Endothelial cell of umbilical vein (primary cell): ENCODE results near the gene TMC2. TPM values are rescaled to one million over a fixed set of nuclear protein-coding genes. Genes with fewer than 3 reads are reported as not detected.

Experiments used
- BruUV-seq: library from RNA; stranded (reverse); fragments of 400-500 nt; replicated peaks from 2 replicates; lab custom pipeline; 2021; lab: Mats Ljungman, UMichigan
- CTCF ChIA-PET: fragments of 300-600, 350-600 bp; sonication (Branson Sonifier 250); formaldehyde crosslinking; loops from one replicate; lab custom pipeline; 2021; ENCODE audit warnings: antibody characterized with exemption, inconsistent platforms; lab: Charles Lee
- POLR2A ChIA-PET: fragments of 300-600, 350-600 bp; sonication (Branson Sonifier 250); formaldehyde crosslinking; loops from one replicate; lab custom pipeline; 2021; ENCODE audit warnings: antibody characterized with exemption, inconsistent platforms; lab: Charles Lee
- DNase-seq: peaks from one replicate; pipeline ENCODE4 v3.0.0-alpha.2; 2011; ENCODE audit warnings: low read depth, low spot score
- FAIRE-seq: peaks from 2 replicates; lab custom pipeline; 2011; peaks lifted over from hg19 to GRCh38; lab: Jason Lieb, UNC
- H2AFZ ChIP-seq: 2 replicates; pipeline ENCODE4 v1.6.0; 2012; ENCODE audit warnings: low read depth, low read length, control low read depth, inconsistent platforms
- H3K27ac ChIP-seq: 2 replicates; pipeline ENCODE4 v1.5.1; 2011; ENCODE audit warnings: low read depth, mild to moderate bottlenecking, control low read depth, low read length, moderate library complexity; ENCODE audit not compliant: insufficient read depth
- H3K27me3 ChIP-seq, 2 experiments: 2 replicates each; pipeline versions ENCODE4 v1.6.0 to v1.6.1; 2011; ENCODE audit warnings: low read length in 2 of 2, mixed read lengths in 1 of 2; ENCODE audit not compliant: control insufficient read depth in 2 of 2, insufficient read depth in 2 of 2
- H3K36me3 ChIP-seq, 2 experiments: 2 replicates in 1 of 2; 3 replicates in 1 of 2; pipeline ENCODE4 v1.5.1; 2011; ENCODE audit warnings: low read length in 2 of 2, mild to moderate bottlenecking in 1 of 2, moderate library complexity in 1 of 2; ENCODE audit not compliant: control insufficient read depth in 2 of 2, insufficient read depth in 2 of 2; ENCODE audit errors: extremely low read depth in 1 of 2
- H3K4me1 ChIP-seq: 3 replicates; pipeline ENCODE4 v1.5.1; 2011; ENCODE audit warnings: mild to moderate bottlenecking, low read length; ENCODE audit not compliant: control insufficient read depth, insufficient read depth; ENCODE audit errors: extremely low read depth
- H3K4me2 ChIP-seq: 2 replicates; pipeline ENCODE4 v1.6.1; 2011; ENCODE audit warnings: low read length, control low read depth, mixed read lengths; ENCODE audit not compliant: insufficient read depth
- H3K4me3 ChIP-seq, 3 experiments: fragments of 200-600 bp in 1 of 3; sonication (generic), shearing (Covaris generic) in 1 of 3; replicated peaks in 1 of 3; 2 replicates each; pipeline ENCODE4 v1.5.1; 2011 to 2016; ENCODE audit warnings: control low read depth in 3 of 3, low read length in 3 of 3, mild to moderate bottlenecking in 2 of 3, inconsistent platforms in 1 of 3, low read depth in 1 of 3, moderate library complexity in 1 of 3; ENCODE audit not compliant: insufficient read depth in 1 of 3
- H3K79me2 ChIP-seq: 2 replicates; pipeline ENCODE4 v1.6.0; 2012; ENCODE audit warnings: low read length, inconsistent platforms; ENCODE audit not compliant: control insufficient read depth, insufficient read depth
- H3K9ac ChIP-seq: replicated peaks from 2 replicates; pipeline ENCODE3; 2011; ENCODE audit warnings: low read length, control low read depth; ENCODE audit not compliant: insufficient read depth; ENCODE audit errors: extremely low read depth
- H3K9me1 ChIP-seq: replicated peaks from 3 replicates; pipeline ENCODE4 v1.6.0; 2011; ENCODE audit warnings: mild to moderate bottlenecking, low read length; ENCODE audit not compliant: control insufficient read depth, insufficient read depth; ENCODE audit errors: extremely low read depth
- H3K9me3 ChIP-seq: replicated peaks from 2 replicates; pipeline ENCODE4 v1.5.1; 2012; ENCODE audit warnings: low read length, inconsistent platforms; ENCODE audit not compliant: control insufficient read depth, insufficient read depth
- H4K20me1 ChIP-seq: replicated peaks from 2 replicates; pipeline ENCODE3; 2011; ENCODE audit warnings: mild to moderate bottlenecking, low read length; ENCODE audit not compliant: control insufficient read depth, insufficient read depth; ENCODE audit errors: extremely low read depth
- EZH2 ChIP-seq: IDR thresholded peaks from 2 replicates; pipeline ENCODE4 v1.6.1; 2012; ENCODE audit warnings: borderline replicate concordance, low read depth, mild to moderate bottlenecking, moderate library complexity, low read length, inconsistent platforms; ENCODE audit not compliant: severe bottlenecking
- FOS ChIP-seq: IDR thresholded peaks from 2 replicates; pipeline ENCODE4 v1.6.1; 2011; ENCODE audit warnings: mild to moderate bottlenecking, low read length, moderate library complexity, borderline replicate concordance; ENCODE audit not compliant: insufficient read depth
- GATA2 ChIP-seq: IDR thresholded peaks from 2 replicates; pipeline ENCODE4 v1.7.0; 2011; ENCODE audit warnings: low read depth, mild to moderate bottlenecking, moderate library complexity, mixed read lengths, low read length; ENCODE audit not compliant: insufficient read length, insufficient read depth
- JUN ChIP-seq: IDR thresholded peaks from 2 replicates; pipeline ENCODE4 v1.6.1; 2011; ENCODE audit warnings: borderline replicate concordance, low read depth; ENCODE audit not compliant: insufficient read length, insufficient read depth
- MYC ChIP-seq: IDR thresholded peaks from one replicate; pipeline ENCODE4 v1.6.1; 2011; ENCODE audit warnings: mild to moderate bottlenecking, low read depth, low read length
- POLR2A ChIP-seq: IDR thresholded peaks from 2 replicates; pipeline ENCODE4 v1.6.1; 2012; ENCODE audit warnings: low read depth, mild to moderate bottlenecking, control low read depth, low read length
- POLR2AphosphoS5 ChIP-seq: IDR thresholded peaks from 2 replicates; pipeline ENCODE4 v1.6.1; 2012; ENCODE audit warnings: low read depth, mild to moderate bottlenecking, control low read depth, low read length, moderate library complexity; ENCODE audit not compliant: insufficient read depth
- dilution Hi-C: fragments of 300-500 bp; cut with MboI; formaldehyde crosslinking; loops from one replicate; pipeline ENCODE4 v1.15.0; 2019; ENCODE audit warnings: low sequenced_read_pairs; ENCODE audit not compliant: extremely low pct_ligation_motif_present
- intact Hi-C: fragments of 100-400 bp; cut with micrococcal nuclease; formaldehyde crosslinking; loops from one replicate; pipeline ENCODE4 v1.10.0; 2022
- polyA plus RNA-seq, 4 experiments: library from polyadenylated mRNA; depleted of rRNA in 3 of 4; stranded (reverse) in 3 of 4; unstranded in 1 of 4; fragments of >200 nt; gene quantifications; 2 replicates each; pipeline versions ENCODE4 v1.2.1 to v1.2.3, GENCODE V29; 2011 to 2012; ENCODE audit warnings: missing spikeins in 1 of 4
- total RNA-seq: library from RNA; stranded (reverse); gene quantifications from 2 replicates; pipeline ENCODE4 v1.2.3, GENCODE V29; 2021
- TF ChIP-seq, protein P1 (sequence below), 2 donors: IDR thresholded peaks; 1 replicate in 1 of 2; 2 replicates in 1 of 2; pipeline ENCODE4 v1.5.1; 2011; ENCODE audit warnings: low read length in 2 of 2, mild to moderate bottlenecking in 2 of 2, moderate library complexity in 2 of 2, control low read depth in 1 of 2, inconsistent platforms in 1 of 2, low read depth in 1 of 2; ENCODE audit not compliant: insufficient read depth in 1 of 2; ENCODE audit errors: extremely low read depth in 1 of 2
- TF ChIP-seq, protein P2 (sequence below): IDR thresholded peaks from 2 replicates; pipeline ENCODE4 v1.6.1; 2011; ENCODE audit not compliant: insufficient read depth, insufficient read length

TMC2 gene
- total and polyA plus RNA-seq, 2 donors (not counting 3 experiments of a cell fraction or from before 2014, with no cell fraction given), result not detected

DNA sequence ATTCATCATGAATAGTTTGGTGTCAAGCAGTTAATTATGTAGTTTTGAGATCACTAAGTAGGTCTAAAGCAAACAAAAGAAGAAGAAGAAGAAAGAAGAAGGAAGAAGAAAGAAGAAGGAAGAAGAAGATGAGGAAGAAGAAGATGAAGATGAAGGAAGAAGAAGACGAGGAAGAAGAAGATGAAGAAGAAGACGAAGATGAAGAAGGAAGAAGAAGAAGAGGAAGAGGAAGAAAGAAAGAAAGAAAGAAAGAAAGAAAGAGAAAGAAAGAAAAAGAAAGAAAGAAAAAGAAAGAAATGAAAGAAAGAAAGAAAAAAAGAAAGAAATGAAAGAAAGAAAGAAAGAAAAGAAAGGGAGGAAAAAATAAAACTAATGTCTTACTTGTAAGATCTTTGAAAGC lies 9.2 kb downstream of the TMC2 start:
- Histone ChIP-seq H3K36me3 (no peaks in the 10 kb centered on the region), H3K4me1 (no peaks in the 10 kb centered on the region), H3K27ac (no peak overlapping the region), H3K27me3 (peaks cover 7 to 16% of the 10 kb centered on the region in 2 experiments), H3K9me1 (no peaks in the 10 kb centered on the region), H3K79me2 (no peaks in the 10 kb centered on the region), H3K4me3 (no peak overlapping the region), H3K4me2 (no peak overlapping the region), H4K20me1 (no peaks in the 10 kb centered on the region), H3K9ac (no peak overlapping the region), H2AFZ (no peak overlapping the region), H3K9me3 (no peaks in the 10 kb centered on the region)
- BruUV-seq, result no TSS peak
- FAIRE-seq, result no peak
- ChIA-PET POLR2A (no interaction called here), CTCF (no interaction called here)
- DNase-seq, result no peak
- intact Hi-C loops, result no loop called here
- TF ChIP-seq FOS (no peak), MYC (no peak), EZH2 (no peak), POLR2AphosphoS5 (no peak), JUN (no peak), GATA2 (no peak), POLR2A (no peak)
- TF ChIP-seq, protein P1, sequence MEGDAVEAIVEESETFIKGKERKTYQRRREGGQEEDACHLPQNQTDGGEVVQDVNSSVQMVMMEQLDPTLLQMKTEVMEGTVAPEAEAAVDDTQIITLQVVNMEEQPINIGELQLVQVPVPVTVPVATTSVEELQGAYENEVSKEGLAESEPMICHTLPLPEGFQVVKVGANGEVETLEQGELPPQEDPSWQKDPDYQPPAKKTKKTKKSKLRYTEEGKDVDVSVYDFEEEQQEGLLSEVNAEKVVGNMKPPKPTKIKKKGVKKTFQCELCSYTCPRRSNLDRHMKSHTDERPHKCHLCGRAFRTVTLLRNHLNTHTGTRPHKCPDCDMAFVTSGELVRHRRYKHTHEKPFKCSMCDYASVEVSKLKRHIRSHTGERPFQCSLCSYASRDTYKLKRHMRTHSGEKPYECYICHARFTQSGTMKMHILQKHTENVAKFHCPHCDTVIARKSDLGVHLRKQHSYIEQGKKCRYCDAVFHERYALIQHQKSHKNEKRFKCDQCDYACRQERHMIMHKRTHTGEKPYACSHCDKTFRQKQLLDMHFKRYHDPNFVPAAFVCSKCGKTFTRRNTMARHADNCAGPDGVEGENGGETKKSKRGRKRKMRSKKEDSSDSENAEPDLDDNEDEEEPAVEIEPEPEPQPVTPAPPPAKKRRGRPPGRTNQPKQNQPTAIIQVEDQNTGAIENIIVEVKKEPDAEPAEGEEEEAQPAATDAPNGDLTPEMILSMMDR (IDR thresholded peaks at IDR 0.05; ENCODE audit: extremely low read depth in 1 of 2, insufficient read depth in 1 of 2, low read depth in 1 of 2, low read length in 2 of 2), result no peak
- TF ChIP-seq, protein P2, sequence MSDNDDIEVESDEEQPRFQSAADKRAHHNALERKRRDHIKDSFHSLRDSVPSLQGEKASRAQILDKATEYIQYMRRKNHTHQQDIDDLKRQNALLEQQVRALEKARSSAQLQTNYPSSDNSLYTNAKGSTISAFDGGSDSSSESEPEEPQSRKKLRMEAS, result no peak
- dilution Hi-C loops, result no loop called here
